Effector memory CD4-positive, alpha-beta T cell (primary cell): ENCODE data around the gene ZNF281.

Source experiments
- DNase-seq, 3 donors: peaks; one replicate each; pipeline ENCODE4 v3.0.0-alpha.2; 2020
- H3K27ac ChIP-seq: 2 replicates; pipeline ENCODE4 v1.7.0; 2013; ENCODE audit warnings: mild to moderate bottlenecking, low read length, moderate library complexity; ENCODE audit not compliant: insufficient read depth, poor library complexity, severe bottlenecking
- H3K27me3 ChIP-seq: replicated peaks from 2 replicates; pipeline ENCODE4 v1.7.0; 2013; ENCODE audit warnings: mild to moderate bottlenecking, low read length; ENCODE audit not compliant: insufficient read depth, control insufficient read depth, poor library complexity, severe bottlenecking
- H3K36me3 ChIP-seq: 2 replicates; pipeline ENCODE4 v1.7.0; 2013; ENCODE audit warnings: mild to moderate bottlenecking, low read length, moderate library complexity; ENCODE audit not compliant: control insufficient read depth, insufficient read depth
- H3K4me1 ChIP-seq: 2 replicates; pipeline ENCODE4 v1.7.0; 2013; ENCODE audit warnings: low read length, mild to moderate bottlenecking; ENCODE audit not compliant: control insufficient read depth, insufficient read depth, poor library complexity, severe bottlenecking
- H3K4me3 ChIP-seq: 2 replicates; pipeline ENCODE4 v1.7.0; 2013; ENCODE audit warnings: low read length, low read depth, mild to moderate bottlenecking; ENCODE audit not compliant: insufficient read depth, poor library complexity, severe bottlenecking
- H3K9me3 ChIP-seq: 2 replicates; pipeline ENCODE4 v1.7.0; 2013; ENCODE audit warnings: mild to moderate bottlenecking, low read length, moderate library complexity; ENCODE audit not compliant: control insufficient read depth
- total RNA-seq, 3 donors: gene quantifications; one replicate each; lab custom pipeline; 2026; lab: John Stamatoyannopoulos, UW

The ZNF281 gene
- 49.5 to 76.9 (median 72.1) reads per million in 3 donors for total RNA-seq

DNA sequence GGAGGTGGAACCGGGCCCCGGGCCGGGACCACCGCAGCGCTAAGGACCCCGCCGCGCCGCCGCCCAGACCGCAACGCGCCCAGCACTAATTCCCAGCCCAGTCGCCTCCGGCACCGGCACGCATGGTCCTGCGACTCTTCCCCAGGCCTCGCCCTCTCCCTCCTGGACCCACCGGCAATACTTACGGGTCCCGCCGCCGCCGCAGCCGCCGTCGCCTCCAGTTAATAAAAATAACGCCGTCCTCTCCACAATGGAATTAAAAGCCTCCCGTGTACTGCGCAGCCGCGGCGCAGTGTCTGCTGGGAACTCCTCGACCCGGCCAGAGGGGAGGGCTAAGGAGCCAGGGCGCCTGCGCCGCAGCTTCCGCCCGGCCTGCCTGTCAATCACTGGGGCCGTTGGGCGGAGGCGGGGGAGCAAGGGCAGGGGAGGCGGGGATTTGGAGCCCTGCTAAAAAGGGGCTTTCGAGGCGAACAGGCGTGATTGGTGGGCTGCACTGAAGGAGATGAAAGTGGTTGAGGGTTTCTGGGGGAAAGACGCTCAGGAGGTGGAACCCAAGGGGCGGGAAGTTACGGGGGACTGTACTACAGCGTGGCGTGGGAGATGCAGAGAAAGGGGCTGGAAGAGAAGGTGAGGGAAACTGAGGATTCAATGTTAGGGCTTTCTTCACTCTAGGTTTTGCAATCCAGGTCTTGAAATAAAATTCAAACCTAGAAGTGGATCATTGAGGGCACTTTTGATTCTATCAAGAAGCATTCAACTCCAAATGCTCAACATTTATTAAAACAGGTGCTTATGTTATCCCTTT is at the start of gene ZNF281:
TSS of gene ZNF281 (minus strand) at position 276 of the 805 bp plus-strand sequence. CDS start 331 bp downstream, outside the sequence.
- peak; percentile 87 to 94 (median 90) for DNase-seq
- peak within 1 kb of the TSS; percentile 96 for H3K4me3 ChIP-seq
- H3K27ac ChIP-seq, result peak within 1 kb of the TSS; percentile 78
- H3K27me3 ChIP-seq, result no peaks in the 10 kb centered on the region
- no peaks in the 10 kb centered on the region for H3K9me3 ChIP-seq
- H3K36me3 ChIP-seq, result no peaks in the 10 kb centered on the region
- H3K4me1 ChIP-seq, result peaks cover 28% of the 10 kb centered on the region

DNA sequence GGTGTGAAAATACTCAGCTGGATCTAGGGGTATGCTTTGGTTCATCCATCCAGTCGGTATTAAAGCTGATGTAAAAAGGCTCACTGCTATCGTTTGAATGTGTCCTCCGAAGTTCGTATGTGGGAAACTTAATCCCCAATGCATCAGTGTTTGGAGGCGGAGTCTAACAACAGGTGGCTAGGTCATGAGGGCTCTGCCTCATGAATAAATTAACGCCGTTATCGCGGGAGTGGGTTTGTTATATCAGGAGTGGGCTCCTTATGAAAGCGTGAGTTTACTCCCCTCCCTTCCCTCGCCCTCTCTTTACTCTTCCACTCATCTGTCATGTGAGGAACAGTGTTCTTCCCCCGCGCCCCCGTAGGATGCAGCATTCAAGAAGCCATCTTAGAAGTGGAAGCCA is 48.9 kb upstream of the ZNF281 start:
- no peak overlapping the region for H3K4me3 ChIP-seq
- no peaks in the 10 kb centered on the region for H3K4me1 ChIP-seq
- DNase-seq, result no peak
- no peaks in the 10 kb centered on the region for H3K9me3 ChIP-seq
- H3K27ac ChIP-seq, result no peak overlapping the region
- no peaks in the 10 kb centered on the region for H3K27me3 ChIP-seq
- no peaks in the 10 kb centered on the region for H3K36me3 ChIP-seq

DNA sequence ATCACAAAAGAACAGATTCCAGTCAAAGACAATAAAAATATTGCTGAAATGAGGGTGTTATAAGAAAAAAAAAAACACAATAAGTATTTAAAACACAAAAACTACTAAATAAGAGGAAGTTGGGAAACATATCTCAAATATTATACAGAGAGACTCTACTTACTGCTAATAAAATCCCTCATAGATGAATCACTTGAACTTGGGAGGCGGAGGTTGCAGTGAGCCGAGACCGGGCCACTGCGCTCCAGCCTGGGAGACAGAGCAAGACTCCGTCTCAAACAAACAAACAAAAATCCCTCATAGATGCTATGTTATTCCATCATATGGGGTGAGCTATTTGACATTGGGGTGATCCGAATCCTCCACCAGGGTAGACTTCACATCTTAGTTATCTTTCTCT is 48.0 kb upstream of the ZNF281 start:
- no peak for DNase-seq
- Histone ChIP-seq H3K4me1 (no peaks in the 10 kb centered on the region), H3K27ac (no peak overlapping the region), H3K36me3 (no peaks in the 10 kb centered on the region), H3K4me3 (no peak overlapping the region), H3K27me3 (no peaks in the 10 kb centered on the region), H3K9me3 (no peaks in the 10 kb centered on the region)

- Histone ChIP-seq H3K4me3 (no peak overlapping the region), H3K27ac (no peak overlapping the region), H3K4me1 (no peaks in the 10 kb centered on the region), H3K27me3 (no peaks in the 10 kb centered on the region), H3K9me3 (no peaks in the 10 kb centered on the region), H3K36me3 (no peaks in the 10 kb centered on the region)
- no peak for DNase-seq
Observed at GRCh38 chr1:200454425-200454824, 44.6 kb upstream of the ZNF281 start.

DNA sequence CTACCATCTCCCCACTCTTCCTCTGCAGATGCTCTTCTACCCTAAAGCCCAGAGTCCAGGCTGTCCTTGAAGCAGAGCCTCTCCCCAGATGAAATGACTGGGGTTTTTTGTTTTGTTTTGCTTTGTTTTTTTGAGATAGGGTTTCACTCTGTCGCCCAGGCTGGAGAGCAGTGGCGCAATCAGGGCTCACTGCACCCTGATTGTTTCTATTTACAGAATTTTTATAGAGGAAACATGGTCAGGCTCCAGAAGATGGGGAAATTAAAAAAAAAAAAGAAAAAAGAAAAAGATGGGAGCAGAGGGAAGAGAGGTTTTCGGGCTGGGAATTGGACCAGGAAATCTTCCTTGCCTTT is 43.7 kb upstream of the ZNF281 start:
- no peaks in the 10 kb centered on the region for H3K4me1 ChIP-seq
- DNase-seq, result no peak
- no peaks in the 10 kb centered on the region for H3K36me3 ChIP-seq
- H3K27me3 ChIP-seq, result no peaks in the 10 kb centered on the region
- H3K4me3 ChIP-seq, result no peak overlapping the region
- no peaks in the 10 kb centered on the region for H3K9me3 ChIP-seq
- H3K27ac ChIP-seq, result no peak overlapping the region

- Histone ChIP-seq H3K9me3 (no peaks in the 10 kb centered on the region), H3K27ac (no peak overlapping the region), H3K4me3 (no peak overlapping the region), H3K27me3 (no peaks in the 10 kb centered on the region), H3K36me3 (no peaks in the 10 kb centered on the region), H3K4me1 (no peaks in the 10 kb centered on the region)
- no peak for DNase-seq
Observed at GRCh38 chr1:200452850-200453552, 43.2 kb upstream of the ZNF281 start.

DNA sequence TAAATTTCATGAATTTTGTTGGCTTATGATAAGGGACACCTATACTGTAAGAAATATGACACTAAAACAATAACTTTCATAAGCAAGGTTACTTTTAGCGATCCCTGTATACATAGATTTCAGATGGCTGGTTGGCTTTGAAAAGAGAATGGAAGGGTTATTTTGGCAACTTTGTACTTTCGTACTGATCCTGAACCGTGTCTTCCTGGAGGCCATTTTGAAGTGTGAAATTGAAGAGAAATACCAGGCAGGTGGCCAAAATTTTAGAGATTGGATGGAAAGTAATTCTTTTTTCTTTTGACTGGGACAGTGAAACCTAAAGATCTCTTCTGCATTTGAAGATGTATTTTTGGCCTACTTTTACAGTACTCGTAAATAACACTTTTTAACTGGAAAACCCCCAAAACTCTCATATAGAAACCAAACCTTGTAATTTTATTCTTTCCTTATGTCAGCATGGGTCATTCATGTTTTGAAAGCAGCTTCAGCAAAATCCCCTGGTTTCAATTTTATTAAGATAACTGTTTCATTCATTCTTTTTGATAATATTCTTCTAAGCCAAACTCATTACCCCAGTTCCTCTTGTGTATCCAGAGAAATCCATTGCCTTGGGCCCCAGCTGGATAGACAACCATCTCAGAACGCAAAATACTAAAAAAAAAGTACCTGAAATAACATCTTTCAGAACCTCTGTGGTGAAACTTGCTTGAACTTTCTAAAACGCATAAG is 38.4 kb upstream of the ZNF281 start:
- H3K36me3 ChIP-seq, result no peaks in the 10 kb centered on the region
- H3K4me1 ChIP-seq, result no peaks in the 10 kb centered on the region
- H3K4me3 ChIP-seq, result no peak overlapping the region
- no peak for DNase-seq
- H3K27ac ChIP-seq, result no peak overlapping the region
- no peaks in the 10 kb centered on the region for H3K9me3 ChIP-seq
- no peaks in the 10 kb centered on the region for H3K27me3 ChIP-seq

GRCh38 chr1:200445213-200445612 is 35.4 kb upstream of the ZNF281 start:
- Histone ChIP-seq H3K27ac (no peak overlapping the region), H3K9me3 (no peaks in the 10 kb centered on the region), H3K4me1 (no peaks in the 10 kb centered on the region), H3K27me3 (no peaks in the 10 kb centered on the region), H3K4me3 (no peak overlapping the region), H3K36me3 (no peaks in the 10 kb centered on the region)
- no peak for DNase-seq

DNA sequence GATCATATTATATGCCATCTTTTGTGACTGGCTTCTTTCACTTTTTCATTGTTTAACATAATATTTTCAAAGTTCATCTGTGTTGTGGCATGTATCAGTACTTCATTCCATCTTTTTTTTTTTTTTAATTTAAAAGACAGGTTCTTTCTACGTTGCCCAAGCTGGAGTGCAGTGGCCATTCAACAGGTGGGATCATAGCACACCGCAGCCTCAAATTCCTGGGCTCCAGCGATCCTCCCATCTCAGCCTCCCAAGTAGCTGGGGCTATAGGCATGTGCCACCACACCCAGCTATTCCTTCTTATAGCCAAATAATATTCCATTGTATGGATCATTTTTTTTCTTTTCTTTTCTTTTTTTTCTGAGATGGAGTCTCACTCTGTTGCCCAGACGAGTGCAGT is 34.6 kb upstream of the ZNF281 start:
- Histone ChIP-seq H3K27ac (no peak overlapping the region), H3K36me3 (no peaks in the 10 kb centered on the region), H3K4me1 (no peaks in the 10 kb centered on the region), H3K4me3 (no peak overlapping the region), H3K27me3 (no peaks in the 10 kb centered on the region), H3K9me3 (no peaks in the 10 kb centered on the region)
- DNase-seq, result no peak

GRCh38 chr1:200443860-200444259 is 34.0 kb upstream of the ZNF281 start:
- DNase-seq, result no peak
- H3K27ac ChIP-seq, result no peak overlapping the region
- H3K9me3 ChIP-seq, result no peaks in the 10 kb centered on the region
- H3K27me3 ChIP-seq, result no peaks in the 10 kb centered on the region
- H3K4me1 ChIP-seq, result no peaks in the 10 kb centered on the region
- no peak overlapping the region for H3K4me3 ChIP-seq
- H3K36me3 ChIP-seq, result no peaks in the 10 kb centered on the region
